Activated CD4-positive, alpha-beta memory T cell treated with anti-CD3 and anti-CD28 coated beads for 36 hours (primary cell): ENCODE data around the gene SRRM4. TPM values are rescaled to one million over a fixed set of nuclear protein-coding genes. Genes with fewer than 3 reads are reported as not detected.

Experiments used
- CTCF ChIA-PET: fragments of 350-600 bp; sonication (Branson Sonifier 250); formaldehyde crosslinking; loops from one replicate; lab custom pipeline; 2021; ENCODE audit warnings: antibody characterized with exemption, inconsistent platforms; lab: Charles Lee
- POLR2A ChIA-PET: fragments of 350-600 bp; sonication (Branson Sonifier 250); formaldehyde crosslinking; loops from one replicate; lab custom pipeline; 2021; ENCODE audit warnings: antibody characterized with exemption; lab: Charles Lee
- DNase-seq: peaks from one replicate; pipeline ENCODE4 v3.0.0-alpha.2; 2020
- H3K27ac Mint-ChIP-seq: one replicate; pipeline ENCODE4 v1.8.0; 2021; ENCODE audit warnings: mixed read lengths
- H3K27me3 Mint-ChIP-seq: one replicate; pipeline ENCODE4 v1.8.0; 2021; ENCODE audit warnings: mixed read lengths
- H3K36me3 Mint-ChIP-seq: one replicate; pipeline ENCODE4 v1.8.0; 2021; ENCODE audit warnings: mixed read lengths
- H3K4me1 Mint-ChIP-seq: one replicate; pipeline ENCODE4 v1.8.0; 2021; ENCODE audit warnings: low read depth, mixed read lengths
- H3K4me3 Mint-ChIP-seq: one replicate; pipeline ENCODE4 v1.8.0; 2021; ENCODE audit warnings: mild to moderate bottlenecking, mixed read lengths
- H3K9me3 Mint-ChIP-seq: one replicate; pipeline ENCODE4 v1.8.0; 2021; ENCODE audit warnings: mixed read lengths
- intact Hi-C: fragments of 100-400 bp; cut with micrococcal nuclease; formaldehyde crosslinking; loops from one replicate; pipeline ENCODE4 v1.15.1; 2023
- total RNA-seq, 2 experiments: library from RNA; stranded (reverse); gene quantifications; one replicate each; pipeline ENCODE4 v1.2.3, GENCODE V29; 2021

The SRRM4 gene
- total RNA-seq, 2 experiments from 2014 or later, result not detected

GRCh38 chr12:119181944-119182343 is 200.6 kb downstream of the SRRM4 start:
- Mint-ChIP-seq H3K4me1 (no peaks in the 10 kb centered on the region), H3K27ac (no peak overlapping the region), H3K9me3 (no peaks in the 10 kb centered on the region), H3K27me3 (peaks cover 3% of the 10 kb centered on the region), H3K36me3 (no peaks in the 10 kb centered on the region), H3K4me3 (no peak overlapping the region)
- ChIA-PET CTCF (no interaction called here), POLR2A (no interaction called here)
- no peak for DNase-seq
- intact Hi-C loops, result no loop called here

DNA sequence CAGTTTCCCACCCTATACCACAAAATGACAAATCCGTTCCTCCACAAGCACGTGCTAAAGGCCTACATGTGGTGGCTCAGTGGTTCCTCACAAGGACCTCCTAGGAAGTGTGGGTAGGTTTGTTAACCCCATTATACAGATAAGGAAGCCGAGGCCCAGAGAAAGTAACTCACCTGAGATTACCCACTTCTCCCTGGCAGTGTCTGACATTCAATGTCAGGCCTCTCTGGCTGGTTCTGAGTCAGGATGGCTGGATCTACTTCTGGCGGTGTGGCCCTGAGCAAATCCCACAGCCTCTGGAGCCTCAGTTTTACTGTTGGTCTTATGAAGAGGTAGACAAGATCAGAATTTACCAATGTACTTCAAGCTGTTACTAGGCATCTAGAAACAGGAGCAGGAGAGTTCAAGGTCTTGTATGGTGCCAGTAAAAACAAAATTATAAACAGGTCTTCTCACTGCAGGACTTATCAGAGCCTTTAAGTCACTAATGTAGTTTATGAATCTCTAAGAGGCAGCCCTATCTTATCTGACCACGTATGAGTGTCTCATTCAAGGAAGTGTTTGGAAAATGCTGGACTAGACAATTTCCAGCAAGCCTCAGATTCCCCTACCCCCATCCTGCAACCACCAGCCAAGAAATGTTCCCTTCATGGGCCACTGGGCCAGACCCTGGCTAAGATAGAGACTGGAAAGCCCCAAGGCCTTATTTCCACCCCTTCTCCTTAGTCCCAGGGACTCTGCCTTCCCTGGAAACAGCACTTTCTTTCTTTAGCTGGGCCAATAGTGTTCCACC is 201.6 kb downstream of the SRRM4 start:
- H3K27ac Mint-ChIP-seq, result no peak overlapping the region
- intact Hi-C loops, result no loop called here
- no peaks in the 10 kb centered on the region for H3K36me3 Mint-ChIP-seq
- no peak for DNase-seq
- peaks cover 3% of the 10 kb centered on the region for H3K27me3 Mint-ChIP-seq
- no peaks in the 10 kb centered on the region for H3K9me3 Mint-ChIP-seq
- H3K4me3 Mint-ChIP-seq, result no peak overlapping the region
- no peaks in the 10 kb centered on the region for H3K4me1 Mint-ChIP-seq
- ChIA-PET POLR2A (no interaction called here), CTCF (no interaction called here)

DNA sequence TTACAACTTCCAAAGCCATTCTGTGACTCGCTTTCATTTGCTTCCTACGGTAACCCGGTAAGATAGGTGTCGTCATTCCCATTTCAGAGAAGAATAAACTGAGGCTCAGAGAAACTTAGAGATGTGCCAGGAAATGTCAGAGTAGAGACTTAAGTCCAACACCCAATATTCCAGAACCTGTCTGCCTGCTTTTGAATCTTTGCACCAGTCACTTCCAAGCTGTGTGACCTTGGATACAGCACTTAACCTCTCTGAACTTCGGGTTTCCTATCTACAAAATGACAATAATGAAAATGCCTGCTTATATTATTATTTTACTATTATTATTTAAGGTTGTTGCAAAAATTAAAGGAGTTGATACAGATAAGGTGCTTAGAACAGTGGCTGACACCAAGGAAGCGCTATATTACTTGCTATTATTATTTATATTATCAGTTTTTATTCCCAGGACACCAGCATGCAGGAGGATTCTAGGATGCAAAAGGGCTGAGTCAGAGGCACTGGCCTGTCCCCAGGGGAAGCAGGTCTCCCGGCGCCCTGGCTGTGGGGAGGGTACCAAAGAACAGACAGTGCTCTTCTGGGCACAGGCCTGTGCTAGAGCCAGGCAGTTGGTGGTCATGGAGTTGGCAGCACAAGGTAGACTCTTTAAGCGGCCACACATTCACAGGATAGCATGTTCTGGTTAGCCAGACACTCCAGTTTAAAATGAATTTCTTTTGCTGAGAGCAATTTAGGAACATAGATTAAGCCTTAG is 202.8 kb downstream of the SRRM4 start:
- Mint-ChIP-seq H3K4me1 (no peaks in the 10 kb centered on the region), H3K36me3 (no peaks in the 10 kb centered on the region), H3K9me3 (no peaks in the 10 kb centered on the region), H3K27ac (no peak overlapping the region), H3K27me3 (no peaks in the 10 kb centered on the region), H3K4me3 (no peak overlapping the region)
- no peak for DNase-seq
- CTCF ChIA-PET, result no interaction called here
- POLR2A ChIA-PET, result no interaction called here
- intact Hi-C loops, result no loop called here

- H3K27me3 Mint-ChIP-seq, result no peaks in the 10 kb centered on the region
- CTCF ChIA-PET, result no interaction called here
- DNase-seq, result no peak
- H3K4me3 Mint-ChIP-seq, result no peak overlapping the region
- no peaks in the 10 kb centered on the region for H3K4me1 Mint-ChIP-seq
- no peaks in the 10 kb centered on the region for H3K9me3 Mint-ChIP-seq
- intact Hi-C loops, result no loop called here
- H3K27ac Mint-ChIP-seq, result no peak overlapping the region
- POLR2A ChIA-PET, result no interaction called here
- H3K36me3 Mint-ChIP-seq, result no peaks in the 10 kb centered on the region
Measured at GRCh38 chr12:119195256-119195655, 213.9 kb downstream of the SRRM4 start.

GRCh38 chr12:119198440-119198839 is 217.1 kb downstream of the SRRM4 start:
- intact Hi-C loops, result no loop called here
- no peaks in the 10 kb centered on the region for H3K9me3 Mint-ChIP-seq
- CTCF ChIA-PET, result no interaction called here
- H3K27me3 Mint-ChIP-seq, result no peaks in the 10 kb centered on the region
- no peaks in the 10 kb centered on the region for H3K36me3 Mint-ChIP-seq
- H3K4me1 Mint-ChIP-seq, result no peaks in the 10 kb centered on the region
- no peak for DNase-seq
- no peak overlapping the region for H3K27ac Mint-ChIP-seq
- POLR2A ChIA-PET, result no interaction called here
- no peak overlapping the region for H3K4me3 Mint-ChIP-seq

DNA sequence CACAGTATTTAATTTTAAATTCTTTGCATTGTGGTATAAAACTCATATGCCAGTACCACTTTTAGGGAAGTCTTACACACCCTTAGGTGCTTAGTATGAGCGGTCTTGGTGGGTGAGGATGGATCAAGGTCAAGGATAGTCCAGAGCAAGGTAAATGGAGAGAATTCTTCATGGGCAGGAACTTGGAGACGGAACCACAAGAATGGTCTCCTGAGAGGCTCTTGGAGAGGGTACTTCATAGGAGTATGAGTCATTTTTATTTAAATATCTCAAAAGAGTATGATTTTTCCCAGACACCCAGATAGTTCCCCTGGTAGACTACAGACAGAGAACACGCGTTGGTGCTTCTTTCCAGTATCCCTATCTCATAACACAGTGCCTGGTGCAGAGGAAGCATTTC is 219.3 kb downstream of the SRRM4 start:
- ChIA-PET CTCF (no interaction called here), POLR2A (no interaction called here)
- no peak overlapping the region for H3K4me3 Mint-ChIP-seq
- no peaks in the 10 kb centered on the region for H3K36me3 Mint-ChIP-seq
- no peak overlapping the region for H3K27ac Mint-ChIP-seq
- H3K27me3 Mint-ChIP-seq, result no peaks in the 10 kb centered on the region
- H3K9me3 Mint-ChIP-seq, result no peaks in the 10 kb centered on the region
- intact Hi-C loops, result no loop called here
- H3K4me1 Mint-ChIP-seq, result no peaks in the 10 kb centered on the region
- DNase-seq, result no peak

DNA sequence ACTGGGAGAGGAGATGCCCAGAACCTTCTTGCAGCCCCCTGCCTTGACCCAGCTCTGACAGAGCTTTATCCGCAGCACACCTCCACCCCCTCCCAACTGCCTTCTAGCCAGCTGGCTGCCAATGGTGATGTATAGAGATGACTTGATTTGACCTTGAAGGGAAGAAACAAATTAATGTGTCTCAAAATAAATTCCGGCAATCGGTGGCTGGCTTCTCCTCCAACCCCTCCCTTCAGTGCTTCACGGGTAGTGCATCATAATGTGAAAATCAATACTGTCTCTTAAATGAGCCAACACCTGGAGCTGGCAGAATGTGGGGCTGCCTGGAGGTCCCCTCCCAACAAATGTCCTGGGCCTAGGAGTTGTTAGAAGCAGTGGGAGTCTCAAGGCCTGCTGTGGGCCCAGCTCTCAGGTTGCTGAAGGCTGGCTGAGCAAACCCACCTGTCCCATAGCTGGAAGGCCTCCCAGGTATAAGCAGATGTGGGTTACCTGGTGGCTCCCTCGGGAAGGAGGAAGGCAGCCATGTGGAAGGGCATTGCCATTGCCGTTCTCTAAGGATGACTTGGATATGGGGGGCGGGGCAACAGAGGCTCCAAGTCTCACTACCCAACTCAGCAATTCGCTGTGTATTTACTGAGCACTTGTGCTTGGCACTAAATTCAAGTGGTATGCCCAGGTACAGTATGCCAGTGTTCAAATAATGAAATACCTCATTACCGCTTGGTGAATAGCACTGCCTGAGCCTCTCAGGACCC is 220.6 kb downstream of the SRRM4 start:
- no peaks in the 10 kb centered on the region for H3K4me1 Mint-ChIP-seq
- H3K9me3 Mint-ChIP-seq, result no peaks in the 10 kb centered on the region
- CTCF ChIA-PET, result no interaction called here

GRCh38 chr12:119202544-119202943 is 221.2 kb downstream of the SRRM4 start:
- Mint-ChIP-seq H3K27me3 (no peaks in the 10 kb centered on the region), H3K4me1 (no peaks in the 10 kb centered on the region), H3K36me3 (no peaks in the 10 kb centered on the region), H3K27ac (no peak overlapping the region), H3K4me3 (no peak overlapping the region), H3K9me3 (no peaks in the 10 kb centered on the region)
- intact Hi-C loops, result no loop called here
- POLR2A ChIA-PET, result no interaction called here
- DNase-seq, result no peak
- CTCF ChIA-PET, result no interaction called here

More for the DNA sequence above, 220.6 kb downstream of the SRRM4 start:
- Mint-ChIP-seq H3K27me3 (no peaks in the 10 kb centered on the region), H3K4me3 (no peak overlapping the region), H3K36me3 (no peaks in the 10 kb centered on the region), H3K27ac (no peak overlapping the region)
- intact Hi-C loops, result no loop called here
- DNase-seq, result no peak
- POLR2A ChIA-PET, result no interaction called here

DNA sequence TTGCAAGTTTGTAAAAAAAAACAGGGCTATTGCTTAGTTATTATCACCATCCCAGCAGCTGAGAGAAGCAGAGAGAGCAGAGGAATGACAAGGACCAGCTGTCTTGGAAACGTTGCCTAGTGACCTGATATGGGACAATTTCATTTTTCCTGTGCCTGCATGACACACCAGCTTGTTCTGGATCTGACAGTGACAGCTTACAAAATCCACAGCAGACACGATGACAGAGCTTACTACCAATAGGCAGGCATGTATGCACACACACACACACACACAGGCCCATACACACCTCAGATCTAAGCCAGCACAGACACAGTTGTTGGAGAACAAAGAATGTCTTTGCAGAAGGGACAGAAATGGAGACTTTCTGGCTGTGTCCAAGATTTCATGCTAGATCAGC is 222.8 kb downstream of the SRRM4 start:
- CTCF ChIA-PET, result interaction anchor here (0.6 kb wide), 1 partner anchor 1329 kb away, joined by 5 read pairs; no protein-coding TSS in a partner anchor
- H3K27ac Mint-ChIP-seq, result no peak overlapping the region

GRCh38 chr12:119204671-119205285 is 223.4 kb downstream of the SRRM4 start:
- Mint-ChIP-seq H3K9me3 (no peaks in the 10 kb centered on the region), H3K4me1 (no peaks in the 10 kb centered on the region), H3K36me3 (no peaks in the 10 kb centered on the region), H3K27me3 (peaks cover 2% of the 10 kb centered on the region), H3K4me3 (no peak overlapping the region), H3K27ac (no peak overlapping the region)
- ChIA-PET POLR2A (no interaction called here), CTCF (interaction anchor here (0.6 kb wide), 1 partner anchor 1329 kb away, joined by 5 read pairs; no protein-coding TSS in a partner anchor)
- no peak for DNase-seq
- intact Hi-C loops, result no loop called here

More for the DNA sequence above, 222.8 kb downstream of the SRRM4 start:
- Mint-ChIP-seq H3K36me3 (no peaks in the 10 kb centered on the region), H3K4me1 (no peaks in the 10 kb centered on the region), H3K9me3 (no peaks in the 10 kb centered on the region), H3K4me3 (no peak overlapping the region), H3K27me3 (peaks cover 2% of the 10 kb centered on the region)
- no peak for DNase-seq
- POLR2A ChIA-PET, result no interaction called here
- intact Hi-C loops, result no loop called here

- peaks cover 2% of the 10 kb centered on the region for H3K27me3 Mint-ChIP-seq
- no peaks in the 10 kb centered on the region for H3K36me3 Mint-ChIP-seq
- CTCF ChIA-PET, result no interaction called here
- H3K9me3 Mint-ChIP-seq, result no peaks in the 10 kb centered on the region
- intact Hi-C loops, result no loop called here
- DNase-seq, result no peak
- no peak overlapping the region for H3K4me3 Mint-ChIP-seq
- no peaks in the 10 kb centered on the region for H3K4me1 Mint-ChIP-seq
- POLR2A ChIA-PET, result no interaction called here
- H3K27ac Mint-ChIP-seq, result no peak overlapping the region
Measured at GRCh38 chr12:119206348-119207062, 225.2 kb downstream of the SRRM4 start.
